Tibial nerve (tissue), 4 donors: ENCODE results near the gene TRAF3.

Source experiments
- CTCF ChIP-seq, 5 experiments: fragments of 200-600 bp in 3 of 5; fragments of 450-650 bp in 2 of 5; sonication (generic) in 3 of 5; IDR thresholded peaks; one replicate each; pipeline ENCODE4 v1.5.1; 2016 to 2019; ENCODE audit warnings: antibody characterized with exemption in 5 of 5, mild to moderate bottlenecking in 3 of 5, moderate library complexity in 2 of 5
- EP300 ChIP-seq, 2 donors: sonication (generic); formaldehyde crosslinking; IDR thresholded peaks; one replicate each; pipeline ENCODE4 v1.6.1; 2017; ENCODE audit warnings: antibody characterized with exemption in 2 of 2, mild to moderate bottlenecking in 1 of 2
- POLR2A ChIP-seq, 2 donors: fragments of 450-650 bp; IDR thresholded peaks; one replicate each; pipeline ENCODE4 v1.6.1; 2017; ENCODE audit warnings: antibody characterized with exemption in 2 of 2, mild to moderate bottlenecking in 2 of 2, moderate library complexity in 2 of 2

GRCh38 chr14:102926104-102926503 lies 148.9 kb downstream of the TRAF3 start:
- TF ChIP-seq CTCF (IDR thresholded peaks at IDR 0.05) (no peak), POLR2A (IDR thresholded peaks at IDR 0.05) (no peak), EP300 (IDR thresholded peaks at IDR 0.05) (no peak)
